Common myeloid progenitor, CD34-positive (primary cell): ENCODE measurements around the gene GPHB5.

ENCODE experiments used
- CTCF ChIA-PET: fragments of 350-600 bp; sonication (Branson Sonifier 250); formaldehyde crosslinking; loops from one replicate; lab custom pipeline; 2021; ENCODE audit warnings: antibody characterized with exemption; lab: Charles Lee
- POLR2A ChIA-PET: fragments of 350-600 bp; sonication (Branson Sonifier 250); formaldehyde crosslinking; loops from one replicate; lab custom pipeline; 2021; ENCODE audit warnings: antibody characterized with exemption; lab: Charles Lee
- DNase-seq, 3 donors: peaks; one replicate each; pipeline versions ENCODE4 v3.0.0 to v3.0.0-alpha.2; 2013
- H3K27ac ChIP-seq, 2 experiments: 1 replicate in 1 of 2; 2 replicates in 1 of 2; pipeline ENCODE4 v1.7.0; 2013; ENCODE audit warnings: inconsistent platforms in 2 of 2, low read length in 2 of 2, mild to moderate bottlenecking in 2 of 2, low read depth in 1 of 2, moderate library complexity in 1 of 2; ENCODE audit not compliant: severe bottlenecking in 2 of 2, insufficient read depth in 1 of 2, poor library complexity in 1 of 2
- H3K27me3 ChIP-seq, 5 experiments: replicated peaks in 2 of 5; 1 replicate in 3 of 5; 2 replicates in 2 of 5; pipeline versions ENCODE4 v1.6.1 to v1.7.0; 2013; ENCODE audit warnings: low read length in 4 of 5, mild to moderate bottlenecking in 2 of 5, moderate library complexity in 2 of 5, inconsistent platforms in 1 of 5; ENCODE audit not compliant: insufficient read depth in 5 of 5, control insufficient read depth in 4 of 5
- H3K36me3 ChIP-seq, 4 experiments: 1 replicate in 2 of 4; 2 replicates in 2 of 4; pipeline versions ENCODE4 v1.6.1 to v1.7.0; 2013; ENCODE audit warnings: low read length in 3 of 4, control low read depth in 1 of 4, mild to moderate bottlenecking in 1 of 4; ENCODE audit not compliant: control insufficient read depth in 4 of 4, insufficient read depth in 4 of 4
- H3K4me1 ChIP-seq, 4 experiments: 1 replicate in 3 of 4; 2 replicates in 1 of 4; pipeline versions ENCODE4 v1.6.1 to v1.7.1; 2013; ENCODE audit warnings: low read length in 3 of 4, mild to moderate bottlenecking in 3 of 4, control low read depth in 1 of 4, inconsistent platforms in 1 of 4, moderate library complexity in 1 of 4; ENCODE audit not compliant: control insufficient read depth in 4 of 4, insufficient read depth in 4 of 4; ENCODE audit errors: control extremely low read depth in 1 of 4
- H3K4me3 ChIP-seq, 7 experiments: 1 replicate in 4 of 7; 2 replicates in 3 of 7; pipeline versions ENCODE4 v1.5.1 to v1.7.0; 2013; ENCODE audit warnings: mild to moderate bottlenecking in 7 of 7, low read length in 6 of 7, moderate library complexity in 6 of 7, inconsistent platforms in 2 of 7, low read depth in 2 of 7, control low read depth in 1 of 7; ENCODE audit not compliant: insufficient read depth in 4 of 7, control insufficient read depth in 1 of 7; ENCODE audit errors: extremely low read depth in 1 of 7
- H3K9me3 ChIP-seq, 5 experiments: 1 replicate in 4 of 5; 2 replicates in 1 of 5; pipeline versions ENCODE4 v1.6.1 to v1.7.1; 2013; ENCODE audit warnings: low read length in 4 of 5, mild to moderate bottlenecking in 2 of 5, inconsistent platforms in 1 of 5, low read depth in 1 of 5, moderate library complexity in 1 of 5; ENCODE audit not compliant: control insufficient read depth in 4 of 5, insufficient read depth in 2 of 5; ENCODE audit errors: control extremely low read depth in 1 of 5
- WGBS: methylation state at CpG from one replicate; pipeline ENCODE4 v1.1.5; 2013; ENCODE audit not compliant: insufficient coverage; 5-methylcytosine and 5-hydroxymethylcytosine counted together

Gene GPHB5

DNA sequence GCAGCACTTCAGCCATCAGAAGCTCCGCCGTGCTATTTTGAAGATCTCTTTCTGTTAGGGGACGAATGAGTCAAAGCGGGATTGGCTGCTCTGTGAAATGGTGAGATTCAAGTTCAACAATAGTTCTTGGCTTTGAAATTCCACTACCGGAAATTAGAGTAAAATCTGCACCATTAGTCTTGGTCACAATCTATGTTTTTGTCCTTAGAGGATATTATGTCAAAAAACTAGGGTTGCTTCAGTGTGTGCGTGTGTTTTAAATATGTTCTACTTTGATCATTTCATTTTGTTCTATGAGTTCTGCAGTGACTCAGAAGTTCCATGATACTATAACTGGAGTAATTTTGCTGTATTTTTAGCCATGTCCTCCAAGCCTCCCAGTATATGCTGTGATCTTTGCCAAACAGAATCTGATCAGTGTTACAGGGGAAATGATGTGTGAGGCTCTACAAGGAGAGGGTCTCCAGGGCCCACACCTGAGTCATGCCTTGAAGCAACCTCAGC is 22.6 kb downstream of the GPHB5 start:
- DNase-seq = no peak
- H3K9me3 ChIP-seq = no peaks in the 10 kb centered on the region
- peaks cover 0 to 4% (median 0%) of the 10 kb centered on the region in 4 experiments for H3K4me1 ChIP-seq
- H3K4me3 ChIP-seq = no peak overlapping the region
- ChIA-PET POLR2A (interaction anchor here (0.6 kb wide), 1 partner anchor 476 kb away, joined by 3 read pairs; no protein-coding TSS in a partner anchor), CTCF (no interaction called here)
- 94% methylated on average over 5 of the region's 6 CpGs for WGBS
- H3K27ac ChIP-seq = no peak overlapping the region
- H3K36me3 ChIP-seq = no peaks in the 10 kb centered on the region
- no peaks in the 10 kb centered on the region for H3K27me3 ChIP-seq

DNA sequence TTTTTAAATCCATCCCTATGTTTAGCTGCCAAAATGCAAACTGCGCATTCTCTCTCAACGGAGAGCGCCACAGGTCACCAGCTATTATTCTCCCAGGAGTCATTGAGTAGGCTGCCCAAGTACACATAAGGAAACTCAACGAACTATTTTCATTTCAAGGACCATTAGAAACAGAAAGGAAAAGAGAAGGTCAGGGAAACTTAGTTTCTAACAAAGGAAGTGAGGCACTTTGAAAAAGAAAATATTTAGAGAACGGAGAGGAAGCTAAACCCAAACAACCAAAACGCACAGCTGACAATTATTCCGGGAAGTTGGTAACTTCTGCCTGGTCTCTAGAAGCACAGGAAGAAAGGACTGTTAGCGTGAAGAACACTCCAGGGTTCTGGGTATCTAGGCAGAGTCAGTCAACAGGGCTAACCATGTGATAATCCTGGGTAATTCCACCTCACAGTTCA is 23.5 kb downstream of the GPHB5 start:
- H3K27me3 ChIP-seq = no peaks in the 10 kb centered on the region
- CTCF ChIA-PET = interaction anchor here (1.0 kb wide), 1 partner anchor 9 kb away, joined by 3 read pairs; no protein-coding TSS in a partner anchor
- no peak for DNase-seq
- H3K36me3 ChIP-seq = no peaks in the 10 kb centered on the region
- peaks cover 0 to 4% (median 0%) of the 10 kb centered on the region in 4 experiments for H3K4me1 ChIP-seq
- POLR2A ChIA-PET = no interaction called here
- no peak overlapping the region for H3K4me3 ChIP-seq
- 58% methylated on average over 4 of the region's 8 CpGs for WGBS
- H3K9me3 ChIP-seq = no peaks in the 10 kb centered on the region
- no peak overlapping the region for H3K27ac ChIP-seq

DNA sequence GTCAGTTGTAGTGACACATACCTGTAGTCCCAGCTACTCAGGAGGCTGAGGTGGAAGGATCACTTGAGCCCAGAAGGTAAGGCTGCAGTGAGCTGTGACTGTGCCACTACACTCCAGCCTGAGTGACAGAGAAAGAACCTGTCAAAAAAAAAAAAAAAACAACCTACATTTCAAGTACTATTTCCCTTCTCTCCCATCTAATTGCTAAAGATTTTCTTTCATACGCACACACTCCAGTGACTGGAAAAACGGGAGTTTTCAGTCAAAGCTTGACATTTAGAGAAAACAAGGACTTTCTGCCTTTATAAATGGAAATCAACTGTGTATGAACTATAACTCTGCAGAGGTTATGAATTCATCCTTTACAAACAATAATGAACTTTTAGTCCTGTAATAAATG is 25.9 kb downstream of the GPHB5 start:
- Histone ChIP-seq H3K27me3 (no peaks in the 10 kb centered on the region), H3K4me3 (no peak overlapping the region), H3K4me1 (no peaks in the 10 kb centered on the region), H3K27ac (no peak overlapping the region), H3K36me3 (no peaks in the 10 kb centered on the region), H3K9me3 (no peaks in the 10 kb centered on the region)
- WGBS = no CpG with 5 or more reads among the region's 2 CpGs
- no peak for DNase-seq
- ChIA-PET CTCF (no interaction called here), POLR2A (no interaction called here)

DNA sequence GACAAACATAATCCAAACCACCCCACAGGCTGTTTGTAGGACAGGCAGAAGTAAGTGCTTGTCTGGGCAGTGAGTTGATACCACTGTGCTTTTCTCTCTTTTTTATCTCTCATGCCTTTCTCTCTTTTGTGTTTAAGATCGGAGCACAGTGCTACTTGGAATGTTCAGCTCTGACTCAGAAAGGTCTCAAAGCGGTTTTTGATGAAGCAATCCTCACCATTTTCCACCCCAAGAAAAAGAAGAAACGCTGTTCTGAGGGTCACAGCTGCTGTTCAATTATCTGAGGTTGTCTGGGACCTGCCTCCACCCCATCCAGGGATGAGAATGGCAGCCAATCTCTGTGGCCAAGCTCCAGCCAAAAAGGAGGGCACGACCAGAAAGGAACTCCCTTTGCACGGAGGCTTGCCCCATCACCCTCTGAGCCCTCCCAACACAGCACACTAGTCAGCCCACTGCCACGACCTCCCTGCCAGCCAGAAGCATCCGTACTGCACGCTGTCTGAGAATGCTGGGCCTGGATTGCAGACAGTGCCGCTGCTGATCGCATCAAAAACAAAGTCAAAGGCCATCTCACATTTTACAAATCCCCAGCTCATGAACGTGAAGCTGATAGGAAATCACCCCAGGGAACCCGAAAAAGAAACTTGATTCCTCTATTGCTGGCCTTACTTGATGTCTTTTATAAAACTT is 27.8 kb downstream of the GPHB5 start:
- ChIA-PET POLR2A (no interaction called here), CTCF (no interaction called here)
- Histone ChIP-seq H3K4me3 (no peak overlapping the region), H3K27me3 (peaks cover 0 to 8% (median 6%) of the 10 kb centered on the region in 5 experiments), H3K4me1 (no peaks in the 10 kb centered on the region), H3K27ac (no peak overlapping the region), H3K36me3 (no peaks in the 10 kb centered on the region), H3K9me3 (no peaks in the 10 kb centered on the region)
- no peak for DNase-seq
- 97% methylated on average over 7 of the region's 12 CpGs for WGBS

DNA sequence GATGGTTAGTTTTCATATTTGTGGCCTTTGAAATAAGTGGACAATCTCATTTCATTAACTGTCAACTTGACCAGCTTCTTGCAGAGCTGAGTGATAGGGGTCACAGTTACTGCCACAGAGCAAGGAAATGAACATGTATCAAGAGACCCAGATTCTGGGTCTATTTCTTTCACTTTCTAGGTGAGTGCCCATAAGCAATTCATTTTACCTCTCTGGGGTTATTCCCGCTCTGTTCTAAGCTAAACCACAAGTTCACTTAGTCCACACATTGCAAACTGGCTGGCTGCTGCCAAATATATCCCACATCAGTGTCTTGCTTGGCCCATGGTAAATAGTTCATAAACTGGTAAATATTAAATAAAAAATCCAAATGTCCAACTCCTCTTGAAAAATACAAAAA is 29.9 kb downstream of the GPHB5 start:
- Histone ChIP-seq H3K4me1 (no peaks in the 10 kb centered on the region), H3K9me3 (no peaks in the 10 kb centered on the region), H3K36me3 (no peaks in the 10 kb centered on the region), H3K4me3 (no peak overlapping the region), H3K27ac (no peak overlapping the region), H3K27me3 (peaks cover 4 to 19% (median 13%) of the 10 kb centered on the region in 5 experiments)
- DNase-seq = no peak
- WGBS = 100% methylated on average over 1 of the region's 1 CpG
- ChIA-PET CTCF (no interaction called here), POLR2A (no interaction called here)

DNA sequence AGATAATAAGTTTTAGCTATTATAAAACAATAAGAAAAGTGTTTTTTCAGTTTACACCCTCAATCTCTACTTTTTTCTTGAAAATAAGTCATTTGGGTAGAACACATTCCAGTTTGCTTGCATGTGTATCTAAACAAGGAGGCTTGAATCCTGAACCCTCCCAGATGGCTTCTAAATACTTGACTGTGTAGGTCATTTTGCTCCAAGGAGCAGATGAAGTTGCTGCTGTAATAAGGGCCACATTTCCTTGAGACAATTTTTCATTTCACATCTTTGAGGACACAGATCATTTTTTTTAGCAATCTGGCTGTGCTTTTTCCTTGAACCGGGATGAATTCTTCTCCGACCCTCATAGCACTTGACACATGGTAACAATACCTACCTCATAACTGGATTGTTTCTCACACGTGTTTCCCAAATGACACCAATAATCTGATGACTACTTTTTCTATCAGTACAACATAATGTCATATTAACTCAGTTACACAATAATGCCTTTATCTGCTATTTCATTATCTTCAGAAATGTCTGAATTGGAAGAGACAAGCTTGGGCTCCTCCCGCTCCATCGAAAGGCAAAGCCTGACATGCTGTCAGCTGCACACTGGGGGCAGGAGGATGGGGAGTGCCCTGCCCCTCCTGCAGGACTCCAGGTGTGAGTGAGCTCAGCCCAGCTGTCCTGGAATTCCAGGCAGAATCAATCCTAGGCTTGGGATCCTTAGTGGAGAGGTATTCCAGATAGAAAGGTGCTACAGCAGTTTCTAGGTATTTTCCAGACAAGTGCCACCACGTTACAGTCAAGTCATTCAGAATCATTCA is 30.9 kb downstream of the GPHB5 start:
- WGBS = 100% methylated on average over 6 of the region's 6 CpGs
- no peaks in the 10 kb centered on the region for H3K36me3 ChIP-seq
- no peaks in the 10 kb centered on the region for H3K4me1 ChIP-seq
- no peak for DNase-seq
- peaks cover 4 to 23% (median 13%) of the 10 kb centered on the region in 5 experiments for H3K27me3 ChIP-seq
- no peaks in the 10 kb centered on the region for H3K9me3 ChIP-seq
- no peak overlapping the region for H3K4me3 ChIP-seq
- no peak overlapping the region for H3K27ac ChIP-seq
- ChIA-PET POLR2A (no interaction called here), CTCF (interaction anchor here (1.1 kb wide), 1 partner anchor 11 kb away, joined by 3 read pairs; no protein-coding TSS in a partner anchor)

DNA sequence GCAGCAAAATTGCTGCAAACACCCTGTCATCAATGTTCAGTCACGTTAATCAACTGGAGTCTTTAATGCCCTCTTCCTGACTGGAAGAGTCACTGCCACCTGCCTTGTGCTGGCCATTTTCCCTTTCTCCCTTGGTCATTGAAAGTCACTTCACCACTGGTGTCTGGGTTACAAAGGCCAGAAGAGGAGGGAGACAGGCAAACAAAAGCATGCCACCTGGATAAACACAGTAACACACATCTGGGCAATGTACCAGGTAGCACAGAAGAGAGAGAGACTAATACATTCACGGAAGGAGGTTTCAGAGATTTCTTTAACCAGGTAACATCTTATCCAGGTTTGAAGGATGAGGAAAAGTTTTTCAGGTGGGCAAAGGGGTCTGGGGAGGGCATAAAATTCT is 32.7 kb downstream of the GPHB5 start:
- Histone ChIP-seq H3K36me3 (no peaks in the 10 kb centered on the region), H3K4me3 (no peak overlapping the region), H3K27ac (no peak overlapping the region), H3K4me1 (no peaks in the 10 kb centered on the region), H3K9me3 (no peaks in the 10 kb centered on the region), H3K27me3 (peaks cover 4 to 23% (median 13%) of the 10 kb centered on the region in 5 experiments)
- 100% methylated on average over 2 of the region's 2 CpGs for WGBS
- ChIA-PET POLR2A (no interaction called here), CTCF (no interaction called here)
- DNase-seq = no peak
